GM18519 (cell line): Measurements from ENCODE around the gene RASD2.
"Not testable (repeated sequence)": the region's sequence is repeated elsewhere in the genome, so short reads cannot be mapped to it uniquely, and the experiment has no call there.

ENCODE experiments used
- ATAC-seq: cut with Tn5 transposase; IDR thresholded peaks from one replicate; pipeline ENCODE4 v1.9.1; 2021; ENCODE audit warnings: mild to moderate bottlenecking, moderate library complexity; ENCODE audit not compliant: unreplicated experiment, low FRiP score

Gene RASD2, protein sequence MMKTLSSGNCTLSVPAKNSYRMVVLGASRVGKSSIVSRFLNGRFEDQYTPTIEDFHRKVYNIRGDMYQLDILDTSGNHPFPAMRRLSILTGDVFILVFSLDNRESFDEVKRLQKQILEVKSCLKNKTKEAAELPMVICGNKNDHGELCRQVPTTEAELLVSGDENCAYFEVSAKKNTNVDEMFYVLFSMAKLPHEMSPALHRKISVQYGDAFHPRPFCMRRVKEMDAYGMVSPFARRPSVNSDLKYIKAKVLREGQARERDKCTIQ

DNA sequence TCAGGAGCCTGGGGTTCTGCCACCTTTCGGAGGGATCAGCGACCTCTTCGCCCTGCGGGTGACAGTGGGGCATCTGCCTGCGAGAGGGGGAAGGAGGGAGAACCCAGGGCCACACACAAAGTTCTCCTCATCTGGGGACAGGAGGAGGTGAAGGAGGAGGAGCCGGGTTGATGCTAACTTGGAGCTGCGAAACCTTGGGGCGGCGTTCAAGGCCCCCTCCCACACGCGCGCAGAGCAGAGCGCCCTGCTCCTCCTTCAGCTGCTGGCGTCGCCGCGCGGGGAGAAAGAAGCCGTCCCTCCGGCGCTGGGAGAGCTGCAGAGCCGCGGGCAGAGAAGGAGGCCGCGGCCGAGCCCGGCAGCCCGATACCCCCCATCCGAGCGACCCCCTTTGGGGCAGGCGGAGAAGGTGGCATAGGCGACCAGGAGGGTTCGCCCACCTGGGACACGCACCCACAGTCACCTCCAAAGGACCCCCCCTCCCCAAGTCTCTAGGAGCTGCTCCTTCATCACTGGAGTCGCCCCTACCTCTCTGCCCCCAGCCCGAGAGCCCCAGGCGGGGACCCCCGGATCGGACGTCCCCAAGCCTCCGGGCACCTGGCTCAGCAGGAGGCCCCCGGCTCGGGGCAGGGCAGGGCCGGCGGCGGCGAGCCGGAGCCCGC, at the start of gene RASD2:
TSS of gene RASD2 (plus strand) at position 237 of the 659 bp plus-strand sequence. CDS start 5,979 bp downstream, outside the sequence.
- ATAC-seq, result no peak

DNA sequence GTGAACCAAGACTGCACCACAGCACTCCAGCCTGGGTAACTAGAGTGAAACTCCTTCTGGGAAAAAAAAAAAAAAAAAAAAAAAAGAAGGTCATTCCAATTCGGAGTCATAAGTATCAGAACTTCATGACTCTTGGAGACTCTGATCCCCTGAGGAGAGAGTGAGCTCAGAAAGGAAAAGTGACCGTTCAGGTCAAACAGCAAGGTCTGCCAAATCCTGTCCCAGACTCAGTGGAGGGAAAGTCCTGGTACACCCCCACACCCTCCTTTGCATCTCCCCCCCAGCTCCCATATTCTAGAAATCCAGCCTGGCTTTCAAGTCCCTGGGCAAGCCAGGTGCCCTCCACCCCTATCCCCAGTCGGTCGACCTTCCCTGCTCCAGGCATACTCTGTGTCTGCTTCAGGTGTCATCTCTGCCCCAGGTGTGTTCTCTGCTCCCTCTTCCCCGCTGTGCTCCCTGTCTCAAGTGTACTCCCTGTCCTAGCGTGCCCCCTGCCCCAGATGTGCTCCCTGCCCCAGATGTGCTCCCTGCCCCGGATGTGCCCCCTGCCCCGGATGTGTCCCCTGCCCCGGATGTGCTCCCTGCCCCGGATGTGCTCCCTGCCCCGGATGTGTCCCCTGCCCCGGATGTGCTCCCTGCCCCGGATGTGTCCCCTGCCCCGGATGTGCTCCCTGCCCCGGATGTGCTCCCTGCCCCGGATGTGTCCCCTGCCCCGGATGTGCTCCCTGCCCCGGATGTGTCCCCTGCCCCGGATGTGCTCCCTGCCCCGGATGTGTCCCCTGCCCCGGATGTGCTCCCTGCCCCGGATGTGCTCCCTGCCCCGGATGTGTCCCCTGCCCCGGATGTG, 49.3 kb upstream of the RASD2 start:
- ATAC-seq, result not testable (repeated sequence)

DNA sequence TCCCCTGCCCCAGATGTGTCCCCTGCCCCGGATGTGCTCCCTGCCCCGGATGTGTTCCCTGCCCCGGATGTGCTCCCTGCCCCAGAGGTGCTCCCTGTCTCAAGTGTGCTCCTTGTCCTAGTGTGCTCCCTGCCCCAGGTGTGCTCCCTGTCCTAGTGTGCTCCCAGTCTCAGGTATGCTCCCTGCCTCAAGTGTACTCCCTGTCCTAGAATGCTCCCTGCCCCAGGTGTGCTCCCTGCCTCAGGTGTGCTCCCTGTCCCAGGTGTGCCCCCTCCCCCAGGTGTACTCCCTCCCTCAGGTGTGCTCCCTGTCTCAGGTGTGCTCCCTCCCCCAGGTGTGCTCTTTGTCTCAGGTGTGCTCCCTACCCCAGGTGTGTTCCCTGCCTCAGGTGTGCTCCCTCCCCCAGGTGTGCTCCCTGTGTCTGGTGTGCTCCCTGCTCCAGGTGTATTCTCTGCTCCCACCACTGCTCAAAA, 48.7 kb upstream of the RASD2 start:
- no peak for ATAC-seq

DNA sequence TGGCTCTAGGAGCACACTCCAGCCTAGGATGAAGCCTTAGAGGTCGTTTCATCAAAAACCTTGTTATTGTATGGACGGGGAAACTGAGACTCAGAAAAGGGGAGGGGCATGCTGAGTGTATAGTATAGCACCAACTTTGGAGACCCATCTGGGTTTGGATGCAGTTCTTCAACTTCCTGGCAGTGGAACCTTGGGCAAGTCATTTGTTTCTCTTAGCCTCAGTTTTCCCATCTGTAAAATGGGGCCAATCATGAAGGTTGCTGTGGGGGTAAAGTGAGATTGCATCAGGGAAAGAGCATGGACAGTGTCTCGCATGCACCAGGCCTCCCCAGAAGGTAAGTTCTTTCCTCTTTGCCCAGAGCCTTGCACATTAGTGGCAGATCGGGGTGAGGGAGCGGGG, 47.6 kb upstream of the RASD2 start:
- ATAC-seq, result no peak

DNA sequence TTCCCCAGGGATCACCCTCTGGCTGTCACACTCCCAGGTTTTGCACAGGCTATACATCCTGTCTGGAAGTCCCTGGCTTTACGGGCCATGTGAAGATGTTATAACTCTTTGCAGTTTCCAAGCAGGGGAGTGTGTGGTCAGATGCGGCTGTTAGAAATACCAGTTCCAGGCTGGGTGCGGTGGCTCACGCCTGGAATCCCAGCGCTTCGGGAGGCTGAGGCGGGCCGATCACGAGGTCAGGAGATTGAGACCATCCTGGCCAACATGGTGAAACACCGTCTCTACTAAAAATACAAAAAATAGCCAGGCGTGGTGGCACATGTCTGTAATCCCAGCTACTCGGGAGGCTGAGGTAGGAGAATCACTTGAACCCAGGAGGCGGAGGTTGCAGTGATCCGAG, 44.9 kb upstream of the RASD2 start:
- ATAC-seq, result not testable (repeated sequence)

DNA sequence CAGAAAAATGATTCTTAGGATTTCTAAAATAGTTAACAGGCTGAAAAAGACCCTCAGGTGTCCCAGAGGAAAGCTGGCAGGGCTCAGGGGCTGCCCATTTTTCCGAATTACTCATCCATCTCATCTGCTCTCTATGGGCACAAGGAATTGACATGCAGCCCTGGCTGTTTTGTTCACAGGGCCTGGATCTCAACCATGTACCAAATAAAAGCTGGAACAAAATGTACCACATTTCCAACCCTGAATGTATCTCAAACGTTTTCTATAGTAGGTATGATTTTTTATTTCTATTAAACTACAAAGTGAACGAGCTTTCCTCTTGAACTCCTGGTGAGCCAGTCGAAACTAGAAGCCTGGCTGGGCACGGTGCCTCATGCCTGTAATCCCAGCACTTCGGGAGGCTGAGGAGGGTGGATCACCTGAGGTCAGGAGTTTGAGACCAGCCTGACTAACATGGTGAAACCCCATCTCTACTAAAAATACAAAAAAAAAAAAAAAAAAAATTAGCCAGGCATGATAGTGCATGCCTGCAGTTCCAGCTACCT, 43.8 kb upstream of the RASD2 start:
- no peak for ATAC-seq

DNA sequence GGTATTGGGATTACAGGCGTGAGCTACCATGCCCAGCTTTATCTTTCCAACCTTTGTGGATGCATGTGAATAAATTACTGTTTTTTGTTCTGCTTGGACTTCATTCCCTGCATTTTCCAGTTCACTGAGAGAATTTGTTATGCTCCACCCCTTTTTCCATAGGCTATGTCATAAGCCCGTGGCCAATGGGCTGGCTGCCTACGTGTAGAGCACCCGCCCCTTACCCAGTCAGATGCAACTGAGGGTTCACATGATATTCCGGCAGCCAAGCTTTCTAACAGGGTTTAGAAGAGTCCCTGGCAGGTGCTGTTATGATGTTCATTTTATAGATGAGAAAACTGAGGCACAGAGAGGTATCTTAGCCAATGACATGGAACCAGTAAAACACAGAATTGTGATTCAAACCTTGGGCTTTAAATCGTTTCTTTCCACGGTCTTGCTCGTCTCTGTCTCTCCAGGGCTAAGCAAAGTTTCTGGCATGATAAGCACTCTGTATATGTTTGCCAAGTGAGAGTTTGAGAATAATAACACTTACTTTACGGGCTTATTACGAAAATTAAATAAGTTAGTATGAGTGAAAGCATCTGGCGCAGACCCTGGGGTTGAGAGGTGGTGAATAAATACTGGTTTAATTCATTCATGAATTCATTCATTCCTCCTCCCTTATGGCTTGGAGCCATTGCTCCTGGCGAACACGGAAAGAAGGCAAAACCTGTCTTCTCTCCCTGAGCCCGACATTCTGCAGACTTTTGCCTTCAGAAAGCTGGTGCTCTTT, 42.4 kb upstream of the RASD2 start:
- ATAC-seq, result no peak

DNA sequence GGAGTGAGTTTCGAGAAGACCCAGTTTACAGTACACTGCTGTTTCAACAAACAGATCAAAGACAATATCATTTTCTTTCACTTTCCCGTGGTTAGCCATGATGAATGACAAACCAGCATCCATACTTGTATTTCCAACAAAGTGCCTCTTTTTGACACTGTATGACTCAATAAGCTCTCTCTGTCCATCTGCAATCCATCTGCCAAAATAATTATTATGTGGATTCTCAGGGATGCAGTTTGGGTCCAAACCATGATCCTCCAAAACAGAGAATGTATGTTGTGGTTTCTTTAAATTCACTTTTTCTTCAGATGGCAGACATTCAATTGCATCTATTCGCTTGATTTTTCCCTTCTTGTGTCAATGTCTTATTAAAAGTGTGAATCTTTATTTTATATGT, 37.8 kb upstream of the RASD2 start:
- ATAC-seq, result no peak

DNA sequence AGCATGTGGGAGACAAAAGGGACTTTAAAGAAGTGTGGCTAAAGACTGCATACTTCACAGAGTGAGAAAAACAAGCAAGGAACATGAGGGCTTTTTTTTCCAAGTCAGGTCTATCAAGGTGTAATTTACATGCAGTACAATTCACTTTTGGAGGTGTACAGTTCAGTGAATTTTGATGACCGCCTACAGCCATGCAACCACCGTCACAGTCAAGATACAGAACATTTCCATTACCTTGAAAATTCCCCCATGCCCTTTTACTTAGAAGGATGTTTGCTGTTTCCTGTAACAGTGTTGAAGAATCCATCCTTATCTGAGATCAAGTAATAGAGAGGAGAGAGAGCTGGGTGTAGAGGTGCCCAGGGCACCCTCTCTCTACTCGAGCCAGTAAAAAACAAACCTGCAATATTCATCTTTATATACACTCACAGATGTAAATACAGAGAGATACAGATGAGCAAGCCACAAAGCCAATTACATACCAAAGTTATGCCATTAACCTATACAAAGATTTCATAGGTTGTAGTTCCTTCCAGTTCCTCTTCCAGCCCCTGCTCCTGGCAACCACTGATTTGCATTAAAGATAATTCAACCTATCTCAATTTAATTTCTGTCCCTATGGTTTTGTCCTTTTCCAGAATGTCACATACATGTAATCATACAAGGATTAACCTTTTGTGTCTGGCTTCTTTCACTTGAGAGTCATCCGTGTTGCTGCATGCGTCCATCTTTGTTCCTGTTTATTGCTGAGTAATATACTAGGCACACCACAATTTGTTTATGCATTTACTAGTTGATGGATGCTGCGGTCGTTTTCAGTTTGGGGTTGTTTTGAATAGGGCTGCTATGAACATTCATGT, 35.0 kb upstream of the RASD2 start:
- no peak for ATAC-seq

DNA sequence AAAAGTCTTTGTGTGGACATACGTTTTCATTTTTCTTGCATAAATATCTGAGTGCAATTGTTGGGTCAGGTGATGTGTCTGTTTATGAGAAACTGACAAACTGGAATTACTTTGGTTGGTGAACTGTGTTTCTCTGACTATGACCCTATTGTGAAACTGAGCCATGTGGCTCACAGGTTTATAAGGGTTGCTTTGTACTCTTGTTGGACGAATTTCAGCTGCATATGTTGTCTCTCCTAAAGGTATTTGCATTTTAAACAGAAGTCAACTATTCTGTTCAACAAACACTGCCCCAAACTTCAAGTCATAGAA, 34.4 kb upstream of the RASD2 start:
- no peak for ATAC-seq

DNA sequence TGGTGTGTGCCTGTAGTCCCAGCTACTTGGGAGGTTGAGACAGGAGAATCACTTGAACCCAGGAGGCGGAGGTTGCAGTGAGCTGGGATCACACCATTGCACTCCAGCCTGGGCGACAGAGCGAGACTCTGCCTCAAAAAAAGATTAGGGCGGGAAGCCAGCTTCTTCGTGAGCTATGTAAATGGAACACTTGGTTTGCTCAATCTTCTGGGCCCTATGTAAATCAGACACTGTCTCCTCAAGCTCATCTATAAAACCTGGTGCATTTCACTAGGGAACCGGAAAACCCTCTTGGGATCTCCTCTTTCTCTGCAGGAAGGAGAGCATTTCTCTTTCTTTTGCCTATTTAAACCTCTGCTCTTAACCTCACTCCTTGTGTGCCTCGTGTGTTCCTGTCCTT, 32.8 kb upstream of the RASD2 start:
- not testable (repeated sequence) for ATAC-seq

DNA sequence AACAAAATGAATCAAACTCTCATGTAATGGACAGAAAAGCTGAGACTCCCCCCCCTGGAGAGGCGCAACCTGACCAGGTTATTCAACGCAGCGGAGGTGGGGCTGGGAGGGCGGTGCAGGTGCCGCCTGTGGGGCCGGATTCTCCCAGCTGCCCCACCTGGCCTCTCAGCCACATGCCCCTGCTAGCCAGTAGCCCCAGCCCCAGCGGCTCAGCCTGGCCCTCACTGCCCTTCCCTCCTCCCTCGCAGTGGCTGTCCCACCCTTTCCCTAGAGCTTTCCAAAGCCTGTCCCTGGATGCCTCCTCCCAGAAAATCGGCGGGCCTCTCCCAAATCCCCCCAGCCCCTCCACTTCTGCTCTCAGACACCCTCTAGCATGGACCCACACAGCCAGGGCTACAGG, 31.2 kb upstream of the RASD2 start:
- ATAC-seq, result no peak

DNA sequence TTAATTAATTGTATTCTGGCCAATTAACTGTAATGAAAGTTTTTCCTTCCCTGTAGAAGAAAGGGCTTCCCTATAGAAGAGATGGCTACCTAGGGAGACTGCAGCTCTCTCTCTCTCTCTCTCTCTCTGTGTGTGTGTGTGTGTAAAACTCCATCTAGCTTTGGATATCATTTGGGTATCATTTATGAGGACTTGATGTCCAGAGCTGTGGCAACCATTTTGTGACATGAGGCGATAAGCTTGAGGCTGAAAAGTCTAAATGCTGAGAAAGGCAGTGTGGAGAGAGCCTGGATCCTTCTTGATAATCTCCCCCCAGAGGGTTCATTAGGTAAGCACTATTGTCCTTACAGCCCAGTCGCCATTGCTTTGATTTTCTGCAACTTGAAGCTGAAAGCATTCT, 30.7 kb upstream of the RASD2 start:
- ATAC-seq, result no peak

DNA sequence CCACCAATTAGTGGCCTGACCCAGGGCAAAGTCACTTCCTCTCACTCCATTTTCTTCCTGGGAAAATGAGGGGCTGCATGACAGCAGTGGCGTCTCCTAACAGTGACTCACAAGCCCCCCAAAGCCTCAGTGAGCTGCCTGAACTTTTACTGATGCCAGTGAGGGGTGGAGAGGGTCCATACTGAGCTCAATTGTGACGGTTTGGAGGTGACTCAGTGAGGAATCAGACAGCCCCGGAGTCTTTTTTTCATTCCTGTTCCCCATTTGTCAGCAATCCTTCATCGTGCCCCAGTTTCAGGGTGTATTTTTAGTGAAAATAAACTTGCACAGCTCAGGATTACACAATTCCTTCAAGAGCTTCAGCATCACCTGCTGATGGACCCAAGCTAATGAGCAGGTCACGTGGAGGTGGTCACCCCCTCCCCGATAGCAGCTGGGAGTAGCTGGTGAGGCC, 30.1 kb upstream of the RASD2 start:
- ATAC-seq, result no peak

DNA sequence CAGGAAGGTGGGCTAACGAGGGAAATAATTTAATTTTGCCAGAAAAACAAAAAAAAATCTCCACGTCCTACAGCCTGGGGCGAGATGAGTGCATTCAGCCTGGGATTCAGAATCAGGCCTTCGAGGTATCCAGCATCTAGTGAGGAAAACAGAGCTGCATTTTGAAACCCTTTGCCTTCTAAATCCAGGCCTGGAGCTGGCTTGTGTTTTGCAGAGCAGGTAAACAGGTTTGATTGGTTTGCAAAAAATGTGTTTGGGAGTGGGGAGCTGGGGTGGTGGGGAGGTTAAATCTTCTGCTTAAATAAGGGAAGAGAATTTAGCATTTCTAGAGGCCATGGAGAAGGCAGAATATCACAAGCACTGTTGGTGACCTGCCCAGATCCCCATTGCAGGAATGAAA, 29.7 kb upstream of the RASD2 start:
- no peak for ATAC-seq

DNA sequence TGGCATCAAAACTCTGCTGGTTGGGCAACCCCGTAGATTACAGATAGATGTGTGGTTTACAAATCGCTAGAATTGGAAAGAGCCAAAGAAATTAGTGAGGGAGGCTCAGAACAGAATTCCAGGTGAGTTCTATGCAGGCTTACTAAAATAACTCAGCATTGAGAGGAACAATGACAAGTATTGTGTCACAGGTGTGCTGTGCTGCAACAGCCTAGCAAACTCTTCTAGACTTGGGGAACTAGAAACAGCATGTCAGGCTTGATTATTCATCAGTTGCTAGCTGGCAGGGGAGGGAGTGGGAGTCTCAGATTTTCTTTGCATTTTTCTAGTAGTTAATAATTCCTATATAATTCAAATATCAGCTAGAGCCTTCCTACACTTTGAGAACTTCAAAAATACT, 26.3 kb upstream of the RASD2 start:
- ATAC-seq, result no peak

DNA sequence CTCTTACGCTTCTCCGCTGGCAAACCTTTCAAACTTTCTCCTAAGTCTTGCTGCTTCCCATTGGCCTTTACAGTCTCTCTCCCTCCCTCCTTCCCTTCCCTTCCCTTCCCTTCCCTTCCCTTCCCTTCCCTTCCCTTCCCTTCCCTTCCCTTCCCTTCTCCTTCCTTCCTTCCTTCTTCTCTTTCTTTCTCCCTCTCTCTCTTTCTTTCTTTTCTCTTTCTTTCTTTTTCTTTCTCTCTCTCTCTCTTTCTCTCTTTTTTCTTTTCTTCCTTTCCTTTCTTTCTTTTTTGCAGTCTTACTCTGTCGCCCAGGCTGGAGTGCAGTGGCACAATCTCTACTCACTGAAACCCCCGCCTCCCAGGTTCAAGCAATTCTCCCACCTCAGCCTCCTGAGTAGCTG, 24.7 kb upstream of the RASD2 start:
- not testable (repeated sequence) for ATAC-seq

DNA sequence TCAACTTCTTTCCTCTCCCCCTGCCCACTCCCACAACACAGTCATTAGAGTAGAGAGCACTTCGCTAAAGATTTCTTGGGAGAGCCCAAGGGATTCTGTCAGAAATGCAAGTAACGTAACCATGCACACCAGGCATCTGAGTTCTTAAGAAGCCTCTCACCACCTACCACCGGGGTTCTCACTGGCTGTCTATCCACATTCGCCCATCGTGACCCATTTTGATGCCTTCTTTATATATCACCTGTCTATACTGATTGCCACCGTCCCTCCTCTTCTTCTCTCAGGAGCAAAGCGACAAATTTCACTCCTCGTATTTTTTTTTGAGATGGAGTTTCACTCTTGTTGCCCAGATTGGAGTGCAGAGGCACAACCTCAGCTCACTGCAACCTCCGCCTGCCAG, 23.9 kb upstream of the RASD2 start:
- ATAC-seq, result no peak

DNA sequence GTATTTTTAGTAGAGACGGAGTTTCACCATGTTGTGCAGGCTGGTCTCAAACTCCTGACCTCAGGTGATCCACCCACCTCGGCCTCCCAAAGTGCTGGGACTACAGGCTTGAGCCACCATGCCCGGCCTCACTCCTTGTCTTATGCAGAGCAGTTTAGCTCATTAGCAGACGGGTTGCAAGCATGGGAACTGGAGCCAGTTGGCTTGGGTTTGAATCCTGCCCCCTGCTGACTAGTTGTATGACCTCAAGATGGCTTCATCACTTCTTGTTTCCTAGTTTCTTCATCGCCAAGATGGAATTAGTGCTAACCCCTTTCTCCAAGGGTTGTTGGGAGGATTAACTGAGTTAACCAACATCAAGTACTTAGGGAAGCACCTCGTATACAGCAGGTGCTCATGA, 23.4 kb upstream of the RASD2 start:
- ATAC-seq, result no peak
